Measurements from ENCODE around the gene KCTD8.
"Not testable (repeated sequence)": the region's sequence is repeated elsewhere in the genome, so short reads cannot be mapped to it uniquely, and the experiment has no call there.

Gene KCTD8

DNA sequence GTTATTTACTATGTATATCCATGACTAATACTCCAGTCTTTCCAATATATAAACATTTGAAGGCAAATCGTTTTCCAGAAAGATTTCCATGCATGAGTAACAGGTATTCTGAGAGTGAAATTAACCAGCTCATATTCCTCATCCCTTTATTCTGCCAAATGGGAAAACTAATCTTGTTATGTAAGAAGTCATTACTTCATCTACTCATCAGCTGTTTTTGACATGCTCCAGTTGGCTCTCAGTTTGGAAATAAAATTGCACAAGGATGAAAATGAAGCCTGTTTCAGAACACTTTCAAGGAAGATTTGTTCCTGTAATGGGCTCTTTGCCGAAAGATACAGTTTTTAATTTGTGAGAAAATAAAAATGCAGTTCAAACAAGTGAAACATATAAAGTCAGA is 121.9 kb downstream of the KCTD8 start:
- DNase-seq (ENCODE audit: low read depth), result no peak

GRCh38 chr4:44320833-44321232 is 127.8 kb downstream of the KCTD8 start:
- no peak for DNase-seq (ENCODE audit: low read depth)

- DNase-seq (ENCODE audit: low read depth), result no peak
Measured at GRCh38 chr4:44319129-44319528, 129.5 kb downstream of the KCTD8 start.

DNA sequence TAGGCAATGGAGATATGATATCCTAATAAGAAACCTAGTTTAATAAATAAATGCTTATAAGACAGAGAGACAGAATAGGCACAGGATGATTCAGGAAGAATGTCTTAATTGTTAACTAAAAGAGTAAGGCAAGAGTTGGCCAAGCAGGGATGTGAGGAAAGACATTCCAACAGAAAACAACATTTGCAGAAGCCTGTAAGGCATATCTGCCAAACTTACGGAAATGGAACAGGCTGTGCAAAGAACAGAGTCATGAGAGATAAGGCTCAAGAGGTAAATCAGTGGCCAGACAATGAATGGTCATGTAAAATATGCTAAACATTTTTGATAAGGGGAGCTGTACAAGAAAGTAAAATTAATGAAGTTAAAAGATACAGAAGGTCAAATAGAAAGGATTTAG is 134.9 kb downstream of the KCTD8 start:
- DNase-seq (ENCODE audit: low read depth), result no peak

GRCh38 chr4:44287505-44287904 is 161.1 kb downstream of the KCTD8 start:
- DNase-seq (ENCODE audit: low read depth), result no peak

- no peak for DNase-seq (ENCODE audit: low read depth)
Measured at GRCh38 chr4:44279469-44279868, 169.1 kb downstream of the KCTD8 start.

DNA sequence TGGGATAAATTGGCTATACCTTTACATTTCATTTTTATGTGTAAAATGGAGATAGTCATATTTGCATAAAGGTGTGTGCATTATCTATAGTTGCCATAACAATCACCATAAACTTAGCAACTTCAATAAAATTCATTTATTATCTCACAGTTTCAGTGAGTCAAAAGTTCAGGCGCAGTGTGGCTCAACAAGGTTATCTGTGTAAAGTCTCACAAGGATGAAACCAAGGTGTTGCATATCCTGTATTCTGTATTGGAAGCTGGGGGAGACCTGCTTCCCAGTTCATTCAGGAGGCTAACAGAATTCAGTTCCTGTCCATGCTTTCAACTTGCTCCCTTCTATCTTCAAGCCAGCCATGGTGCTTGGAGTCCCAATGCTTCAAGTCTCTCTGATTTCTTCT is 169.5 kb downstream of the KCTD8 start:
- no peak for DNase-seq (ENCODE audit: low read depth)

DNA sequence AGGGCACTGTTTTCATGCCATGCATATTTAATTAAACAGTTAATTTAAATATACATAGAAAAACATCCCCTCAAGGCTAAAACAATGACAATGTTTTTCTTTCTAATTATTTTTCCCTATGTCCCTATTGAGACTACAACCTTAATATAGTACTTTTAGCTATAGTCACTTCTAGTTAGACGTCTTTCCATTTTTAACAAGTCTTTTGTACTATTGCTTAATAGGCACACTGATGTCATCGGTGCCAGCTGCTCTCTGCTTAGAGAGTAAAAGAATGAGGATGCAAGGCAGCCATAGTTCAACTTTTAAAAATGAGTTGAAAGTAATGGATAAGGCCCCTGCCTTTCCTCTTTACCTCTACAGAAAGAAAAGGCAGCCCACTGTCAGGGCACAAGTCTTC is 191.1 kb downstream of the KCTD8 start:
- no peak for DNase-seq (ENCODE audit: low read depth)

GRCh38 chr4:44256414-44256813 is 192.2 kb downstream of the KCTD8 start:
- DNase-seq (ENCODE audit: low read depth), result no peak

DNA sequence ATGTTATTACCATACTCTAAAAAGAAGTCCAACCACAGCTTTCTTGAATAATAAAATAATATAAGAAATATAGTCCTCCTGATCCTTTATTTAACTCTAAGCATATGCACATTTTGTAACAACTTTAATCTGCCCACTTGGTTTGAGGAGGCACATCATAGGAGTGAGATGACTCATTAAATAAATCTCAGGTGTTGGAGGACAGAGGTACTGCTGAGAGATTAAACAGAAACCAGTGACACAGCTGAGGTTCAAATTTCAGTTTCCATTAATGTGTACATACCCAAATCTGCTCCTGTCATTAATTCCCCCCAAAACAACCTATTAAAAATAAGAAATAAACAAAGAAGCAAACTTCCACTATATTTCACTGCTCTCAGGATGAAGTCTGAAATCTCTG is 211.0 kb downstream of the KCTD8 start:
- DNase-seq (ENCODE audit: low read depth), result no peak

DNA sequence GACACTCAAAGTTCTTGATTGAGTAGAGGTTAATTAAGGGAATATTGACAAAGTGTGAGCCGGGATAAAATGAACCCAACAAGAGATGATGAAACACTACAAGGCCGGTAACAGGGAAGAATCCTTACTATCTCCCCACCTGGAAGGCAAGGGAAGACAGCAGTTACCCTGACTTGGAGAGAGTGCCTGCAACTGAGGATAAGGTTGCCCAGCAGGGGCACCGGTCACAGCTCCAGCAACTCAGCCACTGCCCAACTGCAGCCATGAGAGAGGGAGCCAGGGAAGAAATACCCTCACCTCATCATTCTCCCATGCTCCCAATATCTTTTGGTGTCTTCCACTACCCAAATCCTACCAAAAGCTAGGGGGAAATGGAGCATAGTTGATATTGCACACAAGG is 212.7 kb downstream of the KCTD8 start:
- DNase-seq (ENCODE audit: low read depth), result no peak

- DNase-seq (ENCODE audit: low read depth), result no peak
Measured at GRCh38 chr4:44232262-44232661, 216.3 kb downstream of the KCTD8 start.

- DNase-seq (ENCODE audit: low read depth), result no peak
Measured at GRCh38 chr4:44231006-44231405, 217.6 kb downstream of the KCTD8 start.

DNA sequence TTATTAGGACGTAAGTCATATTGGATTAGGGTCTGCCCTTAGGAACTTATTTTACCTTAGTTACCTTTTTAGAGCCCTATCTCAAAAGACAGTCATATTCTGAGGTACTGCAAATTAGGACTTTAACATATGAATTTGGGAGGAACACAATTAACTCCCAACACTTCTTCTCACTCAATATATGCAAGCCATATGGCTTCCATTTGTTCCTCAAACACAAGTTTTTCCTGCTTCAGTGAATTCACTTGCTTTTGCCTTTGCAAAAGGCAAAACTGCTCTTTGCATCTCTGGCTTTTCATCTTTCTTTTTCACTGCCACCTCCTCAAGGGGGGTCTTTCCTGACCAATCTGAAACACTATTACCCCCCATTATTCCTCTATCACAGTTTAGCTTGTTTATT is 220.3 kb downstream of the KCTD8 start:
- DNase-seq (ENCODE audit: low read depth), result no peak

GRCh38 chr4:44221407-44221806 is 227.2 kb downstream of the KCTD8 start:
- no peak for DNase-seq (ENCODE audit: low read depth)

DNA sequence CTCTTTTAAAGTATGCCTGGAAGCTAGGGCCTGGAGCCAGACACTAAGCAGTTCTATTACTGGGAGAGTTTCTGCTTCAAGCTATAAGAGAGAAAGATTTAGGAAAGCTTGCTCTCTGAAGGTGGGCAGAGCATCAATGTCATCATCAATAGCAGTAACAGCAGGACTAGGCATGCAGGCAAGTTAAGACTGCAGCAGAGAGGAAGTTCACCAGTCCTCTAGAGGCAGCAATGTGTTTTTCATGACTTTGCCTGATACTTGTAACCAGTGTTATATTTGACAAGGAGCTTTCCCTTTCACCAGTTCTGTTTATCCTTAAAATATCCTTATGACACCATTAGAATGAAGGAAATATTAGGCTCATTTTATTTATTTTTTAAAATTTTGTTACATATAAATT is 237.9 kb downstream of the KCTD8 start:
- DNase-seq (ENCODE audit: low read depth), result no peak

DNA sequence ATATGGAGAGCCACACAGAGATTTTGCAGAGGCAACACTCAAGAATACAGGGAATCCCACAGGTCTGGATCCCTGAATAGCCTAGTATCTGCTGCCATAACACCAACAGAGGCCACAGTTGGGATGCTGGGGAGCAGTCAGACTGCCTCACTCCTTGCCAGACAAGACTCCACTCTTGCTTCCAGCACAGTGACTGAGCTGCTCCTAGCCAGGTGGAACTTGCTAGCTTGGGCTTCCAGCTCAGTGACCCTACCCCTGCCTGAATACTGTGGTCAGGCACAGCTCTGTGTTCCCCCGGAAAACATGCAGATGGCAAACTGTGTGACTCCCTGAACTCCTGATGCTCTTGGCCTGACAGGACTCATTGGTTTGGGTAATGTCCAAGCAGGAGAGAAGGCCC is 251.8 kb downstream of the KCTD8 start:
- no peak for DNase-seq (ENCODE audit: low read depth)

DNA sequence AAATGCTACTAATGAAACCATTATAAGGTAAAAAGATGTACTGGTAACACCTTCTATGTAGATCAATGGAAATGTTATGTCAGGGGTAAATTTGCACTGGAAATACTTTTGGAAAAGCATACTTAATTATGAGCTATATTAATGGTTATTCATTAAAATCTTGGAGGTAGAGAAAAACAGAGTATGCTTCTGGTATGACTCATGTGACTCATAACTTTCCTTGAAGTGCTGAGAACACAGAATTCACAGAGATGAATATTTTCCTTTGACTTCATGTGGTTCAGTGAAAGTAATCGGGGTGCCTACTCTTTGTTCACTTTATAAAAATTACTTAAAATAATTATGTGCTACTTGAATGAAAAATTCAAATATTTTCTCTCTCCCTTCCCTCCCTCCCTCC is 254.2 kb downstream of the KCTD8 start:
- DNase-seq (ENCODE audit: low read depth), result no peak

DNA sequence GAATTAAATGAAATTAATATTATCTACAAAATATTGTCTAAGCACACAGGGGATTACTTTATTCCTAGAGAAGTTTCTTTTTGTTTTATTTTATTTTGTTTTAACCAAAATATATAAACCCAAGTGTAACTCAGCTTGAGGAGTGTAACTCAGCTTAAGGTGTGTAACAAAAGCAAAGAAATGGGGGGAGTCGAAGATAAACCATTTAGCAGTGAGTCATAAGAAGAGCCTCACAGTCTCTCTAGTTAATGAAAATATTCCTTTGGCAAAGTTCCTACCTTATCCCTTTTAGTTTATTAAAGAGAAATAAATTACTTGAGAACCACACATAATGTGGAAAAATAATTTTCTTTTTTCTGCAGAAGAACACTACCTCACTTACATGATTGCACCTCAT is 261.8 kb downstream of the KCTD8 start:
- DNase-seq (ENCODE audit: low read depth), result no peak

GRCh38 chr4:44186096-44186849 is 262.3 kb downstream of the KCTD8 start:
- DNase-seq (ENCODE audit: low read depth), result no peak

DNA sequence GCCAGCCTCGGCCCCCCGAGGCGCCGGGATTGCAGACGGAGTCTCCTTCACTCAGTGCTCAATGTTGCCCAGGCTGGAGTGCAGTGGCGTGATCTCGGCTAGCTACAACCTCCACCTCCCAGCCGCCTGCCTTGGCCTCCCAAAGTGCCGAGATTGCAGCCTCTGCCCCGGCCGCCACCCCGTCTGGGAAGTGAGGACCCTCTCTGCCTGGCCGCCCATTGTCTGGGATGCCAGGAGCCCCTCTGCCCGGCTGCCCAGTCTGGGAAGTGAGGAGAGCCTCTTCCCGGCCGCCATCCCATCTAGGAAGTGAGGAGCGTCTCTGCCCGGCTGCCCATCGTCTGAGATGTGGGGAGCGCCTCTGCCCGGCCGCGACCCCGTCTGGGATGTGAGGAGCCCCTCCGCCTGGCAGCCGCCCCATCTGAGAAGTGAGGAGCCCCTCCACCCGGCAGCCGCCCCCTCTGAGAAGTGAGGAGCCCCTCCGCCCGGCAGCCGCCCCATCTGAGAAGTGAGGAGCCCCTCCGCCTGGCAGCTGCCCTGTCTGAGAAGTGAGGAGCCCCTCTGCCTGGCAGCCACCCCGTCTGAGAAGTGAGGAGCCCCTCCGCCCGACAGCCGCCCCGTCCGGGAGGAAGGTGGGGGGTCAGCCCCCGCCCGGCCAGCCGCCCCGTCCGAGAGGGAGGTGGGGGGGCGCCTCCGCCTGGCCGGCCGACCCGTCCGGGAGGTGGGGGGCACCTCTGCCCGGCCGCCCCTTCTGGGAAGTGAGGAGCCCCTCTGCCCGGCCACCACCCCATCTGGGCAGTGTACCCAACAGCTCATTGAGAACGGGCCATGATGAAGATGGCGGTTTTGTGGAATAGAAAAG is 266.9 kb downstream of the KCTD8 start:
- not testable (repeated sequence) for DNase-seq (ENCODE audit: low read depth)

GRCh38 chr4:44167766-44168165 is 280.8 kb downstream of the KCTD8 start:
- DNase-seq (ENCODE audit: low read depth), result not testable (repeated sequence)

GRCh38 chr4:44165938-44166337 is 282.7 kb downstream of the KCTD8 start:
- DNase-seq (ENCODE audit: low read depth), result no peak
